GM20431 (cell line): Measurements from ENCODE around the gene RBM46.

Source experiments
- in situ Hi-C: fragments of 300-500 bp; cut with MseI, MboI; formaldehyde crosslinking; loops from one replicate; pipeline ENCODE4 v1.15.0; 2020; ENCODE audit warnings: low sequenced_read_pairs; ENCODE audit not compliant: unreplicated experiment

The RBM46 gene

DNA sequence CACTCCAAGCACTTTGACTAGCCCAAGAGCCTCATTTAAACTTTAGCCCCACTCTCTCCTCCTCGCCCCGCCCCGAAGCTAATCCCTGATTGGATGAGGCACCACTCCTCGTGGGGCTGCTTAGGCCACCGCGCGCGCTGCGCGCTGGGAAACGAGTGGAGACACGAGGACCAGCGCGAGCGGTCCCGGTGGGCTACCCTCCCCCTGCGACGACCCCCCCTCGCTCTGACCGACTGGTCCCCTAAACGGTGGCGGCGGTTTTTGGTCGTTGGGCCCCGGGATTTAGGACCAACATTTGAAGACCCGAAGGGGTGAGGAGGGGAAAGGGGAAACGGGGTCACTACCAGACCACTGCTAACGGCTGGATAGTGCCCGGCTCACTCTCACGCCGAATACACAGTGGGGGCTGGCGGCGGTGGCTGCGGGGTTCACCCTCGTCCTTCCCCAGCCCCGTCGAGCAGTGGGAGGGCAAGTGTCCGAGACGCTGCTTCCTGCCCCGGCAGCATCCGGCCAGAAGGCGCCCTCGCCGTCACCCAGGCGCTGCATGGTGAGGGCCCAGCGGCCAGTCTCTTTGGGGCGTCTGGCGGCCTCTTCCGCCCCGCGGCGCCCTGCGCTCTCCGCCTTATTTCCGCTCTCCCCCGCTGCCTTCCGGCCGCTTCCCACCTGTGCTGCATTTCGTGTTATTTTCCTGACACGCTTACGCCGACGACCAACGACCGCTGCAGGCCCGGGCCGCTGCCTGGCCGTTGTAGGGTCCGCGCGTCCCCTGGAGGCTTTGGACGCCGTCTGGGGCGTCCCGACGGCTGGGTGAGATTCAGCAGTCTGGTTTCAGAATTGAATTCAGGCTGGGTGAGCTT lies at the start of gene RBM46:
Gene RBM46 (plus strand): TSS at position 147 of the 857 bp plus-strand sequence. CDS start 15,481 bp downstream, outside the sequence.
- in situ Hi-C loops: no loop called here

- in situ Hi-C loops: no loop called here
Observed at GRCh38 chr4:154731756-154732155, 49.3 kb upstream of the RBM46 start.

- in situ Hi-C loops: no loop called here
Observed at GRCh38 chr4:154732669-154733068, 48.4 kb upstream of the RBM46 start.

DNA sequence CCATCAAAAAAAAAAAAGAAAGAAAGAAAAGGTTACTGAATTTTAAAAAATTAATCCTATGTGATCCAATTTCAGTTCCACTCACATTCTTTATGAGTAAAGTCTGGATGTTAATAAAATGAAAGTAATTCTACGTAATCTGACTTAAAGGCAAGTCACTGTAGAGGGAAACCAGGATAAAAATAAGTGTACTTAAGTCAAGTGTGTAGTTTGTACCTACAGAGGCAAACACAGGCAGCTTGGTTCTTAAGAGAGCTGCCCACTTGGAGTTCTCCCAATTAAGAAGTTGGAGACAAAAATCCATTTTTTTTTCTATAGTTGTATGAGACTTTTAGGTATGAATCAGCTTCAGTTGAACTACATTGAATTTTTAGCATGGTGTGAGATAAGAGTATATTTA lies 44.3 kb upstream of the RBM46 start:
- in situ Hi-C loops: no loop called here

GRCh38 chr4:154738426-154738825 lies 42.6 kb upstream of the RBM46 start:
- in situ Hi-C loops: no loop called here

GRCh38 chr4:154739111-154739510 lies 42.0 kb upstream of the RBM46 start:
- in situ Hi-C loops: no loop called here

DNA sequence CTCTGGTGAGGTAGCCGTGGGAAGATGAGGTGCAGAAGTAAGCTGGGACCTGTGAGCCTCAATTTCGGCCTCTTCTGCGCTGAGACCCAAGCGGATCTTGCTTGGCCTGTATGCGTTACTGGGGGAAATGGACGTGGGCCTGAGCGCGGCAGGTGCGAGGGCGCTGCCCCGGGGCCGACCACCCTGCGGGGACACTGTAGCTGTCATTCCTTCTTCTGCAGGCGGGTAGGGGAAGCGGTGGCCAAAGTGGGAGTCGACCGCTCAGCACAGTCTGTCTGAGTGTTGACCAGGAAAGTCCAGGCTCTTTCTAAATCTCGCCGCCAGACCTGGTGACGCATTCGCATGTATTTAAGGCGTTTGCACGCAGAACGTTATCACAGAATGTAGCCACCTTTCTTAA lies 40.6 kb upstream of the RBM46 start:
- in situ Hi-C loops: no loop called here

- in situ Hi-C loops: no loop called here
Observed at GRCh38 chr4:154741131-154741665, 39.9 kb upstream of the RBM46 start.

DNA sequence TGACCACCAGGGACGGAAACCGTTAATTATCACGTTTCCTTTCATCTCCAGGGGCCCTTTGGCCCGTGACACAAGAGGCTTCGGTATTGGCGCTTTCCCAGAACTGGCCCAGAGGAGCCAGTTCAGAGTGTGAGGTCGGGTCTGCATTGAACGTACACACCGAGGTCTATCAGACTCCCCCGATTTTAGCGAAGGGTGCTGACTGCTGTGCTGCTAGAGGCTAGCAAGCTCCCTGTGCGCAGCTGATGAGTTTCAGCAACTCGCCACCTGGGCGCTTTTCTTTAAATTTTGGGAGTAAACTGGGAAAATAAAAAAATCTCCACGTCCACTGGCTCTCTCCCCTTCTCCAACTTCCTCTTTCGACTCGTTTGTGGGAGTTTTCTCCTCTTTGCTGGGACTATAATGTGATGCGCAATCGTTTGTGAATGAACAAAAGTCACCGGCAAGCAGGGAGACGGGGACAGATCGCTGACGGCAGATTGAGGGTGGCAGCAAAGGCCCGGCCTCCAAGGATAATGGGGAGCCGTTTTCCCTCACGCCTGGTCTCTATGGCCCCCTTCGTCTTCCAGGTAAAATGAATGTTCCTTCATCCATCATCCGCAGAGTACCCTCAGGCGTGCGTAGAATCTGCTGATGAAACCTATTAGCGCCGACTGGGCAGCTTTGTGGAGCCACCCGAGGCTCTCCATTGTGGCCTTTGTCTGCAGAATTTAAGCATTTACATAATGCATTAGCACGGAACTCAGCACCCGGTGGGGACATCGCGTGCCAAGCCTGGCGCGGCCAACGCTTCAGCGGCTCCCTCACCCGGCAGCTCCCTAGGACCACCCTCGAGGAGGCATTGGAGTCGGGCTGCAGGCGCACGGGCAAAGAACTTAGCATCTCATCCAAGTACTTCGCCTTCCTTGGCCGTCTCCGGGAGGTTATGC lies 38.9 kb upstream of the RBM46 start:
- in situ Hi-C loops: no loop called here

GRCh38 chr4:154743683-154744340 lies 37.3 kb upstream of the RBM46 start, which contains the start of gene LRAT:
Gene LRAT (plus strand): TSS chr4:154744000. CDS start chr4:154744327, 327 bp downstream.
- in situ Hi-C loops: no loop called here

GRCh38 chr4:154744341-154744926 lies 36.6 kb upstream of the RBM46 start:
- in situ Hi-C loops: no loop called here

- in situ Hi-C loops: no loop called here
Observed at GRCh38 chr4:154757713-154758112, 23.4 kb upstream of the RBM46 start.

GRCh38 chr4:154760895-154761294 lies 20.2 kb upstream of the RBM46 start:
- in situ Hi-C loops: no loop called here

- in situ Hi-C loops: no loop called here
Observed at GRCh38 chr4:154778264-154778663, 2.8 kb upstream of the RBM46 start.

GRCh38 chr4:154779362-154779947 lies 1.6 kb upstream of the RBM46 start:
- in situ Hi-C loops: no loop called here

- in situ Hi-C loops: no loop called here
Observed at GRCh38 chr4:154781983-154782293, 866 bp downstream of the RBM46 start.

GRCh38 chr4:154807042-154807630 lies 26.1 kb downstream of the RBM46 start:
- in situ Hi-C loops: no loop called here

- in situ Hi-C loops: no loop called here
Observed at GRCh38 chr4:154818230-154818629, 37.2 kb downstream of the RBM46 start.

GRCh38 chr4:154822775-154823174 lies 41.7 kb downstream of the RBM46 start:
- in situ Hi-C loops: no loop called here
